DOHH2 (cell line): ENCODE results near the gene IGDCC3.

ENCODE experiments used
- EZH2phosphoT487 ChIP-seq: fragments of 200-600 bp; sonication (generic); IDR thresholded peaks from 2 replicates; pipeline ENCODE4 v1.6.1; 2017; ENCODE audit warnings: borderline replicate concordance, mild to moderate bottlenecking, antibody characterized with exemption, low read length, moderate library complexity, mixed read lengths
- TF ChIP-seq, protein P1 (sequence below): fragments of 200-600 bp; sonication (generic); IDR thresholded peaks from one replicate; pipeline ENCODE4 v1.5.1; 2014; ENCODE audit warnings: antibody characterized with exemption, mild to moderate bottlenecking, low read depth, low read length; ENCODE audit not compliant: poor library complexity, severe bottlenecking

DNA sequence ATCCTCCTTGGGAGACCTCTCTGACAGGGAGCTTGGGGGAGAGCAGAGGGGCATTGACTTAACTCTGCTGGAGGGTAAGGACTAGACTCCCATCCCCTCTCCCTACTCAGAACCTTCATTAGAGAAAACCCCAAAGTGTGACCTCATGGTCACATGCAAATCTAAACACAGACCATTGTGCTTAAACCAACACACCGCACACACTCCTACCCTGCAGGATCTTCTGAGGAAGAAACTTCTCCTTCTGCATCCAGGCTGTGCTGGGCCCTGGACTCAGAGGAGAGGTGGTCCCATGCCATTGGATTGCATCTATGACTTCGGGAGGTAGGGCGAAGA, 90.3 kb downstream of the IGDCC3 start:
- TF ChIP-seq, protein P1, sequence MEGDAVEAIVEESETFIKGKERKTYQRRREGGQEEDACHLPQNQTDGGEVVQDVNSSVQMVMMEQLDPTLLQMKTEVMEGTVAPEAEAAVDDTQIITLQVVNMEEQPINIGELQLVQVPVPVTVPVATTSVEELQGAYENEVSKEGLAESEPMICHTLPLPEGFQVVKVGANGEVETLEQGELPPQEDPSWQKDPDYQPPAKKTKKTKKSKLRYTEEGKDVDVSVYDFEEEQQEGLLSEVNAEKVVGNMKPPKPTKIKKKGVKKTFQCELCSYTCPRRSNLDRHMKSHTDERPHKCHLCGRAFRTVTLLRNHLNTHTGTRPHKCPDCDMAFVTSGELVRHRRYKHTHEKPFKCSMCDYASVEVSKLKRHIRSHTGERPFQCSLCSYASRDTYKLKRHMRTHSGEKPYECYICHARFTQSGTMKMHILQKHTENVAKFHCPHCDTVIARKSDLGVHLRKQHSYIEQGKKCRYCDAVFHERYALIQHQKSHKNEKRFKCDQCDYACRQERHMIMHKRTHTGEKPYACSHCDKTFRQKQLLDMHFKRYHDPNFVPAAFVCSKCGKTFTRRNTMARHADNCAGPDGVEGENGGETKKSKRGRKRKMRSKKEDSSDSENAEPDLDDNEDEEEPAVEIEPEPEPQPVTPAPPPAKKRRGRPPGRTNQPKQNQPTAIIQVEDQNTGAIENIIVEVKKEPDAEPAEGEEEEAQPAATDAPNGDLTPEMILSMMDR, result no peak
- no peak for TF ChIP-seq EZH2phosphoT487
